Measurements from ENCODE around the gene SLIT3.

- no peak for TF ChIP-seq CTCF (conservative IDR thresholded peaks at IDR 0.05; ENCODE audit: low read length)
- TF ChIP-seq EZH2phosphoT487 (IDR thresholded peaks at IDR 0.05; ENCODE audit: borderline replicate concordance), result no peak
These were observed 380.7 kb downstream of the SLIT3 start for GRCh38 chr5:168920019-168920810.

All from Loucy (cell line).